ENCODE results near the gene ZNF784. TPM values are rescaled to one million over a fixed set of nuclear protein-coding genes. Genes with fewer than 3 reads are reported as not detected.

ZNF784 gene
- total and polyA plus RNA-seq, 9 of the 15 experiments (the other 6 are each of a cell fraction or from before 2014, with no cell fraction given): 0.14 to 6.1 (median 2.1) TPM

DNA sequence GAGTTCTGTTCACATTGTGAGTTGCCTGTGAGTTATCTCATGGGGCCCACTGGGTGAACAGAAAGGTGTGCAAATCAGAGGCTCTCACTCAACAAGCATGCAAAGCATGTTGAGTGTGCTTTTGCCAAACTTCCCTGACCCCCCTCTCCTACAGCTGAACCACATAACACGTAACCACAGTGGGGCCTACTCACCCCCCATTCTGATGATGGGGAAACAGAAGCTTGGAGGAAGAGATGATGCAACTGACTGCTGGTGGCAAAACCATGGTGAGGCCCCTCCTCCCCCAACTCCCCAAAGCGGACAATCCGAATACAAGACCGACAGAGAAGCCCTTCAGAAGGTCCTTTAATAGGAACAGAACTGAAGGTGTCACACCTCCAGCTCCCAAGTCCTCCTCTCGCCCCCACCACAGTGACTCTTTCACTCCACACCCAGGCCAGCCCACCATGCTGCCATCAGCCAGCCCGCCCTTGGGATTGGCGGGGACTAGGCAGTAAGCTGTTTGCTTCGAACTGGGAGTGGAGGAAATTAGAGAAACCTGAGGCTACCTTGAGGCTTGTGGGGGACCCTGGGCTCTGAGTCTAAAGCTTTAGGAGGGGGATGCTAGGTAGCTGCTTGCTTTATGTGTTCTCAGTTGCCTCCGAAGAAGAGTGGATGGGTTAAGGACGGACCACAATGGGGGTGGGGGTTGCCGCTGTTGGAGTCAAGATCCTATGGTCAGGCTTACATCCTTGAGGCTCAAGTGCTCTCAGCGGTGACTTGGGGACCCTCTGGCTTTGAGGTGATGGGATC lies 3.8 kb downstream of the ZNF784 start (continued):
- TF ChIP-seq CXXC5 (CRISPR knock-in tag; IDR thresholded peaks at IDR 0.05) (0 out of 2 replicates have a peak, but pooled peaks have one; percentile 28), ILF3 (IDR thresholded peaks at IDR 0.05; ENCODE audit: borderline replicate concordance) (no peak), DMBX1 (CRISPR knock-in tag; IDR thresholded peaks at IDR 0.05; ENCODE audit: borderline replicate concordance) (0 out of 2 replicates have a peak, but pooled peaks have one; percentile 29), ZNF184 (CRISPR knock-in tag; IDR thresholded peaks at IDR 0.05) (no peak), SETDB1 (IDR thresholded peaks at IDR 0.05; ENCODE audit: low read length) (no peak), NR4A1 (CRISPR knock-in tag; IDR thresholded peaks at IDR 0.05) (no peak), NR4A1 (tag; IDR thresholded peaks at IDR 0.05) (no peak), ZNF354B (CRISPR knock-in tag; IDR thresholded peaks at IDR 0.05) (no peak), HMG20B (CRISPR knock-in tag; IDR thresholded peaks at IDR 0.05) (no peak)
- TF ChIP-seq, protein P1, sequence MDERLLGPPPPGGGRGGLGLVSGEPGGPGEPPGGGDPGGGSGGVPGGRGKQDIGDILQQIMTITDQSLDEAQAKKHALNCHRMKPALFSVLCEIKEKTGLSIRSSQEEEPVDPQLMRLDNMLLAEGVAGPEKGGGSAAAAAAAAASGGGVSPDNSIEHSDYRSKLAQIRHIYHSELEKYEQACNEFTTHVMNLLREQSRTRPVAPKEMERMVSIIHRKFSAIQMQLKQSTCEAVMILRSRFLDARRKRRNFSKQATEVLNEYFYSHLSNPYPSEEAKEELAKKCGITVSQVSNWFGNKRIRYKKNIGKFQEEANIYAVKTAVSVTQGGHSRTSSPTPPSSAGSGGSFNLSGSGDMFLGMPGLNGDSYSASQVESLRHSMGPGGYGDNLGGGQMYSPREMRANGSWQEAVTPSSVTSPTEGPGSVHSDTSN (CRISPR knock-in tag; IDR thresholded peaks at IDR 0.05; ENCODE audit: low read depth): no peak
- TF ChIP-seq, protein P1 (tag; conservative IDR thresholded peaks at IDR 0.05; ENCODE audit: low read depth): no peak
- TF ChIP-seq, protein P2, sequence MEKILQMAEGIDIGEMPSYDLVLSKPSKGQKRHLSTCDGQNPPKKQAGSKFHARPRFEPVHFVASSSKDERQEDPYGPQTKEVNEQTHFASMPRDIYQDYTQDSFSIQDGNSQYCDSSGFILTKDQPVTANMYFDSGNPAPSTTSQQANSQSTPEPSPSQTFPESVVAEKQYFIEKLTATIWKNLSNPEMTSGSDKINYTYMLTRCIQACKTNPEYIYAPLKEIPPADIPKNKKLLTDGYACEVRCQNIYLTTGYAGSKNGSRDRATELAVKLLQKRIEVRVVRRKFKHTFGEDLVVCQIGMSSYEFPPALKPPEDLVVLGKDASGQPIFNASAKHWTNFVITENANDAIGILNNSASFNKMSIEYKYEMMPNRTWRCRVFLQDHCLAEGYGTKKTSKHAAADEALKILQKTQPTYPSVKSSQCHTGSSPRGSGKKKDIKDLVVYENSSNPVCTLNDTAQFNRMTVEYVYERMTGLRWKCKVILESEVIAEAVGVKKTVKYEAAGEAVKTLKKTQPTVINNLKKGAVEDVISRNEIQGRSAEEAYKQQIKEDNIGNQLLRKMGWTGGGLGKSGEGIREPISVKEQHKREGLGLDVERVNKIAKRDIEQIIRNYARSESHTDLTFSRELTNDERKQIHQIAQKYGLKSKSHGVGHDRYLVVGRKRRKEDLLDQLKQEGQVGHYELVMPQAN (IDR thresholded peaks at IDR 0.05; ENCODE audit: borderline replicate concordance): no peak
- TF ChIP-seq, protein P3, sequence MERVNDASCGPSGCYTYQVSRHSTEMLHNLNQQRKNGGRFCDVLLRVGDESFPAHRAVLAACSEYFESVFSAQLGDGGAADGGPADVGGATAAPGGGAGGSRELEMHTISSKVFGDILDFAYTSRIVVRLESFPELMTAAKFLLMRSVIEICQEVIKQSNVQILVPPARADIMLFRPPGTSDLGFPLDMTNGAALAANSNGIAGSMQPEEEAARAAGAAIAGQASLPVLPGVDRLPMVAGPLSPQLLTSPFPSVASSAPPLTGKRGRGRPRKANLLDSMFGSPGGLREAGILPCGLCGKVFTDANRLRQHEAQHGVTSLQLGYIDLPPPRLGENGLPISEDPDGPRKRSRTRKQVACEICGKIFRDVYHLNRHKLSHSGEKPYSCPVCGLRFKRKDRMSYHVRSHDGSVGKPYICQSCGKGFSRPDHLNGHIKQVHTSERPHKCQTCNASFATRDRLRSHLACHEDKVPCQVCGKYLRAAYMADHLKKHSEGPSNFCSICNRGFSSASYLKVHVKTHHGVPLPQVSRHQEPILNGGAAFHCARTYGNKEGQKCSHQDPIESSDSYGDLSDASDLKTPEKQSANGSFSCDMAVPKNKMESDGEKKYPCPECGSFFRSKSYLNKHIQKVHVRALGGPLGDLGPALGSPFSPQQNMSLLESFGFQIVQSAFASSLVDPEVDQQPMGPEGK (CRISPR knock-in tag; IDR thresholded peaks at IDR 0.05; ENCODE audit: borderline replicate concordance): no peak
- TF ChIP-seq, protein P4, sequence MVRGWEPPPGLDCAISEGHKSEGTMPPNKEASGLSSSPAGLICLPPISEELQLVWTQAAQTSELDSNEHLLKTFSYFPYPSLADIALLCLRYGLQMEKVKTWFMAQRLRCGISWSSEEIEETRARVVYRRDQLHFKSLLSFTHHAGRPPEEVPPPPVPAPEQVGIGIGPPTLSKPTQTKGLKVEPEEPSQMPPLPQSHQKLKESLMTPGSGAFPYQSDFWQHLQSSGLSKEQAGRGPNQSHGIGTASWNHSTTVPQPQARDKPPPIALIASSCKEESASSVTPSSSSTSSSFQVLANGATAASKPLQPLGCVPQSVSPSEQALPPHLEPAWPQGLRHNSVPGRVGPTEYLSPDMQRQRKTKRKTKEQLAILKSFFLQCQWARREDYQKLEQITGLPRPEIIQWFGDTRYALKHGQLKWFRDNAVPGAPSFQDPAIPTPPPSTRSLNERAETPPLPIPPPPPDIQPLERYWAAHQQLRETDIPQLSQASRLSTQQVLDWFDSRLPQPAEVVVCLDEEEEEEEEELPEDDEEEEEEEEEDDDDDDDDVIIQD (CRISPR knock-in tag; IDR thresholded peaks at IDR 0.05): no peak
- TF ChIP-seq, protein P5, sequence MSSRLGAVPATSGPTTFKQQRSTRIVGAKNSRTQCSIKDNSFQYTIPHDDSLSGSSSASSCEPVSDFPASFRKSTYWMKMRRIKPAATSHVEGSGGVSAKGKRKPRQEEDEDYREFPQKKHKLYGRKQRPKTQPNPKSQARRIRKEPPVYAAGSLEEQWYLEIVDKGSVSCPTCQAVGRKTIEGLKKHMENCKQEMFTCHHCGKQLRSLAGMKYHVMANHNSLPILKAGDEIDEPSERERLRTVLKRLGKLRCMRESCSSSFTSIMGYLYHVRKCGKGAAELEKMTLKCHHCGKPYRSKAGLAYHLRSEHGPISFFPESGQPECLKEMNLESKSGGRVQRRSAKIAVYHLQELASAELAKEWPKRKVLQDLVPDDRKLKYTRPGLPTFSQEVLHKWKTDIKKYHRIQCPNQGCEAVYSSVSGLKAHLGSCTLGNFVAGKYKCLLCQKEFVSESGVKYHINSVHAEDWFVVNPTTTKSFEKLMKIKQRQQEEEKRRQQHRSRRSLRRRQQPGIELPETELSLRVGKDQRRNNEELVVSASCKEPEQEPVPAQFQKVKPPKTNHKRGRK (tag; IDR thresholded peaks at IDR 0.05): no peak
- TF ChIP-seq, protein P6, sequence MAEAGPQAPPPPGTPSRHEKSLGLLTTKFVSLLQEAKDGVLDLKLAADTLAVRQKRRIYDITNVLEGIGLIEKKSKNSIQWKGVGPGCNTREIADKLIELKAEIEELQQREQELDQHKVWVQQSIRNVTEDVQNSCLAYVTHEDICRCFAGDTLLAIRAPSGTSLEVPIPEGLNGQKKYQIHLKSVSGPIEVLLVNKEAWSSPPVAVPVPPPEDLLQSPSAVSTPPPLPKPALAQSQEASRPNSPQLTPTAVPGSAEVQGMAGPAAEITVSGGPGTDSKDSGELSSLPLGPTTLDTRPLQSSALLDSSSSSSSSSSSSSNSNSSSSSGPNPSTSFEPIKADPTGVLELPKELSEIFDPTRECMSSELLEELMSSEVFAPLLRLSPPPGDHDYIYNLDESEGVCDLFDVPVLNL (CRISPR knock-in tag; IDR thresholded peaks at IDR 0.05; ENCODE audit: low read depth): no peak

Measured in K562 (cell line).